Mesenteric fat pad (tissue), 1 donor: Measurements from ENCODE around the gene SLFN5. TPM values are rescaled to one million over a fixed set of nuclear protein-coding genes. Genes with fewer than 3 reads are reported as not detected.

Experiments used
- total RNA-seq: library from RNA; stranded (reverse); fragmentation: NEBNext Ultra II Directional; extraction: Animal tissue kit (Norgen Biotek cat#: 25700); gene quantifications from one replicate; pipeline ENCODE4 v1.2.1, GENCODE V29; 2021
- donor health status: DM: yes; HTN: yes; CAD: no.

Gene SLFN5
- total RNA-seq, 1 donor from 2014 or later = 74.8 TPM

Other genes with a start within 250 kb of the SLFN5 start
- gene RFFL, start 179.4 kb upstream of the SLFN5 start, total RNA-seq = 23.7 TPM
- gene RAD51D, start 123.2 kb upstream of the SLFN5 start, total RNA-seq = 10.6 TPM
- gene FNDC8, start 121.5 kb upstream of the SLFN5 start, total RNA-seq = not detected
- gene NLE1, start 100.8 kb upstream of the SLFN5 start, total RNA-seq = 14.0 TPM
- not detected for gene UNC45B, start 95.3 kb upstream of the SLFN5 start, total RNA-seq
- not detected for gene SLC35G3, start 48.7 kb upstream of the SLFN5 start, total RNA-seq
- gene SLFN11, start 130.5 kb downstream of the SLFN5 start, total RNA-seq = 54.7 TPM
- 17.7 TPM for gene SLFN12, start 189.4 kb downstream of the SLFN5 start, total RNA-seq
- 20.3 TPM for gene SLFN13, start 205.7 kb downstream of the SLFN5 start, total RNA-seq